ENCODE measurements around the gene HCRTR2.

Gene HCRTR2

DNA sequence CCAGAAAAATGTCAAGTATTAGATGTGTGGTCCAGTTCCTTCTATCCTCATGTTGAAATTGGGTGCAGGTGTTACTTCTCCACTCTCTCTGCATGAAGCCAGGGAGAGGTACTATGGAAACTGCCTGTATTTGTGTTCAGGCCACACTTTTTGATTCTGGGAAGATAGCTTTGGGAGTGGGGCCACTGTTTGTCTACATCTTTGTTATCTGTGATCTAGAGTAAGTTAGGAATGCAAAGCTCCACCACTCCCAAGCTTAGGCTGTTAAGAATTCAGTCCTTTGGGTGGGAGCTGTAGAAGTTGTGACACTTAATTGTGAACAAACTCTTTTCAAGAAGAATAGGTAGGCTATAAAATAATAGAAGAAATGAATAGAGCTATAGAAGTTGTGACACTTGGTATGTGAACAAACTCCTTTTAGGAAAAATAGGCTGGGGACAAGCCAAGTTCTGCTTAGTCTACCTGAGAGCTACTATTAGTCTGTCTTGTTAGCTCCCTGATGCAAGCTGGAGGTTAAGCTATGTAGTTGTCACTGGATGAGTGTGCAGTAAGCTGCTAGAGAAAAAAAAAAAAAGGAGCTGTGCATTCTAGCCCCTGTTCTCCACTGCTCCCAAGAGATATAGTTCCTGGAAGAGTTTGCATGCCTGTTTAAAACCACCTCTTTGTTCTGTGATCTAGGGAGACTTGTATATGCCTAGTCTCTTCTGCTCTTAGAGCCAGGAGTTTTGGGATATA lies 145.8 kb downstream of the HCRTR2 start:
- DNase-seq (ENCODE audit: extremely low read depth in 1 of 2, low read depth in 1 of 2): no peak

DNA sequence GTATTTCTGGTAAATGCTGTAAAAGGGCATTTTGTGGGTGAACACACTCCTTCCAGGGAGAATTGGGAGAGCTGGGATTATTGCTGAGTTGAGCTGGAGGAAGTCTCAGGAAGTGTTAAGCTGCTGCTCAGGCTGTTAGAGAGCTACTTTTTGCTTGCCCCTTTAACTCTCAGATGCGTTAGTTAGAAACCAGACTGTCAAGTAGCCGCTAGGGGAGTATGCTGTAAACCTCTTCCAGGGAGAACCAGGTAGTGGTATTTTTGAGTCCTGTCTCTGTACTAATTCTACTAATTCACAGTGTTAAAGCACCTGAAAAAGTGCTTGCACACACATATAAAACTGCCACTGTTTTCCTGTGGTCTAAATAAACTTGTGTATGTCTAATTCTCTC lies 146.4 kb downstream of the HCRTR2 start:
- no peak for DNase-seq (ENCODE audit: extremely low read depth in 1 of 2, low read depth in 1 of 2)

DNA sequence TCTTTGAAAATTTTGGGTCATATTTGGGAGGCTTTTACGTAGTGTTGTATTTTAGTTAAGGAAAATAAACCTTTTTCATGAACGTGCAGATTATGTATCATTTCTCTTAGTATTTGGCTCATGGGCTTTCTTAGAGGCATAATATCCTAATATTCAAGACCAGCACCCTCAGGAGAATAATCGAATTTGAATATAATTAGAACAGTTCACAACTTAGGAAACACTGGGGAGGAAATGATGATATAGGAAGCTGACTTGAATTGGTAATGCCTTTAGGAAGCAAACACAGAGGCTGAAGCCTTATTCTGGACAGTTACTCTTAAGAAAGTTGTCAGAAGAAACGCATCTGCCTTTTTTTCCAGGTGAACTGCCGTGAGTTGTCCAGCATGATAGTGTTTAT lies 152.9 kb downstream of the HCRTR2 start, which contains the start of gene GFRAL:
TSS of gene GFRAL (plus strand) at position 301 of the 400 bp plus-strand sequence. CDS start at position 387, 86 bp downstream.
- no peak for DNase-seq (ENCODE audit: extremely low read depth in 1 of 2, low read depth in 1 of 2)

All from activated CD8-positive, alpha-beta memory T cell treated with anti-CD3 and anti-CD28 coated beads for 1 hour (primary cell).